ENCODE measurements around the gene EDIL3.

EDIL3 gene

DNA sequence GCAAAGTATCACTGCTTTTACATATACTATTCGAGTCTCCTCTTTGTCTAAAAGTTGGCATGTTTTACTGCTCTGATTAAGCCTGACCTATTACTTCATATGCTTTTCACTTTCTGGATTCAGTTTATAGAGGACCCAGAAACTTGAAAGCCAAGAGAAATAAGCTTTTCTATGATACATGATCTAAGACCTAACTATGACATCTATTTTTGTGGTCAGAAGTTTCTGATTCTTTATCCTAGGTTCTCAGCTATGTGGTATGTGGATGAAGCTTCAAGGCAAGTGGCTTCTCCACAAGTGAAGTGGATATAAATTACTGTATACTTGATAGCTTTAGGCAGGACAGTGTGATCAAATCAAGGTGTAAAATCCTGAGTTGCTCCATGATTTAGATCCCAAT is 6.3 kb downstream of the EDIL3 start:
- Histone ChIP-seq H3K27ac (ENCODE audit: low read depth, low read length, severe bottlenecking) (no peak overlapping the region), H3K4me3 (ENCODE audit: extremely low read depth, insufficient read depth, low read length, poor library complexity, severe bottlenecking) (no peak overlapping the region), H3K4me1 (ENCODE audit: control insufficient read depth, insufficient read depth, low read length, poor library complexity, severe bottlenecking) (peaks cover 10% of the 10 kb centered on the region), H3K36me3 (ENCODE audit: control insufficient read depth, insufficient read depth, low read length) (peaks cover 3% of the 10 kb centered on the region), H3K9me3 (ENCODE audit: control insufficient read depth, low read length) (no peaks in the 10 kb centered on the region)
- WGBS, 2 experiments (ENCODE audit: insufficient coverage in 2 of 2), result 80 to 100% methylated on average over 1 of the region's 1 CpG

DNA sequence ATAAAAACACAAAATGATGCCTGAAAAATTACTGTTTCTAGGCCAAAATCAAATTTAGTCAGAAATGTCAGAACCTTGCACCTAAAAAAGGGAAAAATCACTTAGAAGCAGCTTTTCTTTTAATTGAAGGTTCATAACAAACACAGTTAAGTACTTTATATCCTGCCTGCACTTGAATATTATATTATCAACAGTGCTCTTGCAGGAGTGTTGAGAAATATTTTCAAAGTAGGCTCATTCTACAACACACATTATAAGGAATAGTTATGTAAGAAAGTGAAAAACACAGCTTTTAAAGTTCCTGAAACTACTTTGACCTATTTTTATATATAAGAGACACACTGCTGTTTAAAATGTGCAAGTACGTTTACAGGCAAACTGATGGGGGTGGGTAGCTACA is 8.3 kb downstream of the EDIL3 start:
- no peak overlapping the region for H3K27ac ChIP-seq (ENCODE audit: low read depth, low read length, severe bottlenecking)
- H3K4me1 ChIP-seq (ENCODE audit: control insufficient read depth, insufficient read depth, low read length, poor library complexity, severe bottlenecking), result peaks cover 7% of the 10 kb centered on the region
- H3K4me3 ChIP-seq (ENCODE audit: extremely low read depth, insufficient read depth, low read length, poor library complexity, severe bottlenecking), result no peak overlapping the region
- H3K9me3 ChIP-seq (ENCODE audit: control insufficient read depth, low read length), result no peaks in the 10 kb centered on the region
- no CpG with 5 or more reads among the region's 1 CpG for WGBS, 2 experiments (ENCODE audit: insufficient coverage in 2 of 2)
- H3K36me3 ChIP-seq (ENCODE audit: control insufficient read depth, insufficient read depth, low read length), result peaks cover 3% of the 10 kb centered on the region

GRCh38 chr5:84374568-84374967 is 10.1 kb downstream of the EDIL3 start:
- no peaks in the 10 kb centered on the region for H3K9me3 ChIP-seq (ENCODE audit: control insufficient read depth, low read length)
- peaks cover 7% of the 10 kb centered on the region for H3K4me1 ChIP-seq (ENCODE audit: control insufficient read depth, insufficient read depth, low read length, poor library complexity, severe bottlenecking)
- H3K4me3 ChIP-seq (ENCODE audit: extremely low read depth, insufficient read depth, low read length, poor library complexity, severe bottlenecking), result no peak overlapping the region
- WGBS, 2 experiments (ENCODE audit: insufficient coverage in 2 of 2), result 89 to 100% methylated on average over 3 of the region's 4 CpGs
- H3K36me3 ChIP-seq (ENCODE audit: control insufficient read depth, insufficient read depth, low read length), result peaks cover 3% of the 10 kb centered on the region
- H3K27ac ChIP-seq (ENCODE audit: low read depth, low read length, severe bottlenecking), result no peak overlapping the region

- H3K4me3 ChIP-seq (ENCODE audit: extremely low read depth, insufficient read depth, low read length, poor library complexity, severe bottlenecking), result no peak overlapping the region
- WGBS, 2 experiments (ENCODE audit: insufficient coverage in 2 of 2), result 88 to 100% methylated on average over 1 to 2 of the region's 2 CpGs
- peaks cover 3% of the 10 kb centered on the region for H3K36me3 ChIP-seq (ENCODE audit: control insufficient read depth, insufficient read depth, low read length)
- H3K27ac ChIP-seq (ENCODE audit: low read depth, low read length, severe bottlenecking), result no peak overlapping the region
- no peaks in the 10 kb centered on the region for H3K9me3 ChIP-seq (ENCODE audit: control insufficient read depth, low read length)
- no peaks in the 10 kb centered on the region for H3K4me1 ChIP-seq (ENCODE audit: control insufficient read depth, insufficient read depth, low read length, poor library complexity, severe bottlenecking)
Observed at GRCh38 chr5:84373506-84373905, 11.2 kb downstream of the EDIL3 start.

DNA sequence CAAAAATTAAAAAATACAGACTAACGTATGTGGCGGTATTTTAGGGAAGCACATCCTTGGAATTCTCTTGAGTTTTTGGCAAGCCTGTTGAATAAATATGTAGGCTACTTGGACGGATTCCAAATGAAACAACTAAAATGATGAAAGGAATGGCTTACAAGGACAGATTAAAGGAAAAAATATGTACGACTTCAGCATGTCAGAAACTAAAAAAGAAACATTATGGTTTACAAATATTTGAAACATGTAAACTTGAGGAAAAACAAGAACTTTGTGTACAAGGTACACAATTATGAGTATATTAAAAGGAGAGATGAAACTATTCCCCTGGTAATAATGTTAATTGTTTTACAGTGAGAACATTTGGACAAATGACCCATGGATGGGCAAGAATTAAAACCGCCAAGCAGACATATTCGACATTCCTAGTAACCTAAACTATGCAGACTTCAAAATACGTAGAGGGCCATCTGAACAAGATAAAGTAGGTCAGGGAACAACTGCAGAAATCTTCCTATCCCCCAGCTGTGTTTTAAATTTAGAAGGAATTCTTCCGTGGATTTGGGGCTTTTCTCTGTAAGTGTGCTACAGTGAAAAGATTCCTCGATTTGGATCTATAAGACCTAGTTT is 12.5 kb downstream of the EDIL3 start:
- Histone ChIP-seq H3K36me3 (ENCODE audit: control insufficient read depth, insufficient read depth, low read length) (peaks cover 3% of the 10 kb centered on the region), H3K4me1 (ENCODE audit: control insufficient read depth, insufficient read depth, low read length, poor library complexity, severe bottlenecking) (no peaks in the 10 kb centered on the region), H3K9me3 (ENCODE audit: control insufficient read depth, low read length) (no peaks in the 10 kb centered on the region), H3K4me3 (ENCODE audit: extremely low read depth, insufficient read depth, low read length, poor library complexity, severe bottlenecking) (no peak overlapping the region), H3K27ac (ENCODE audit: low read depth, low read length, severe bottlenecking) (no peak overlapping the region)
- 93 to 96% methylated on average over 4 of the region's 9 CpGs for WGBS, 2 experiments (ENCODE audit: insufficient coverage in 2 of 2)

GRCh38 chr5:84370176-84370575 is 14.5 kb downstream of the EDIL3 start:
- H3K36me3 ChIP-seq (ENCODE audit: control insufficient read depth, insufficient read depth, low read length), result peaks cover 3% of the 10 kb centered on the region
- no CpG with 5 or more reads among the region's 2 CpGs for WGBS, 2 experiments (ENCODE audit: insufficient coverage in 2 of 2)
- no peak overlapping the region for H3K27ac ChIP-seq (ENCODE audit: low read depth, low read length, severe bottlenecking)
- H3K4me1 ChIP-seq (ENCODE audit: control insufficient read depth, insufficient read depth, low read length, poor library complexity, severe bottlenecking), result no peaks in the 10 kb centered on the region
- no peak overlapping the region for H3K4me3 ChIP-seq (ENCODE audit: extremely low read depth, insufficient read depth, low read length, poor library complexity, severe bottlenecking)
- H3K9me3 ChIP-seq (ENCODE audit: control insufficient read depth, low read length), result no peaks in the 10 kb centered on the region

DNA sequence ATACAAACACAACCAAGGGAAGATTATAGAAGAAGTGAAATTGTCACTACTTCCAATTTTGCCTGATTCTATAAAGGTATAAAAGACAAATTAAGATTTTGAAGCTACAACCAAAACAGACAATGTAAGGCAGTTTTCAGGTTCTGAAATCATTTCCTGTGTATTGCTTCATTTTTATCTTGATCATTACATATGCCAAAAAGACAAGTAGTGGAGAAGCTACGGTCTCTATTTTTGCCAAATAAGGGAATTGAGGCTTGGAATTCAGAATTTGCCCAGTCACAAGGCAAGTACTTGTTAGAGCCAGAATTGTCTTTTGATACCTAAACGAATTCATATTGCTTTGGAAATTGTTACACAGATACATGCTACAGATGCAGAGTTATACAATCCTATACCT is 20.6 kb downstream of the EDIL3 start:
- H3K27ac ChIP-seq (ENCODE audit: low read depth, low read length, severe bottlenecking), result no peak overlapping the region
- 88% methylated on average over 1 of the region's 2 CpGs; no CpG with 5 or more reads in 1 of the 2 experiments for WGBS, 2 experiments (ENCODE audit: insufficient coverage in 2 of 2)

GRCh38 chr5:84362061-84362720 is 22.5 kb downstream of the EDIL3 start:
- Histone ChIP-seq H3K27ac (ENCODE audit: low read depth, low read length, severe bottlenecking) (no peak overlapping the region), H3K4me1 (ENCODE audit: control insufficient read depth, insufficient read depth, low read length, poor library complexity, severe bottlenecking) (no peaks in the 10 kb centered on the region), H3K9me3 (ENCODE audit: control insufficient read depth, low read length) (no peaks in the 10 kb centered on the region), H3K36me3 (ENCODE audit: control insufficient read depth, insufficient read depth, low read length) (no peaks in the 10 kb centered on the region), H3K4me3 (ENCODE audit: extremely low read depth, insufficient read depth, low read length, poor library complexity, severe bottlenecking) (no peak overlapping the region)

More for the DNA sequence above, 20.6 kb downstream of the EDIL3 start:
- Histone ChIP-seq H3K4me1 (ENCODE audit: control insufficient read depth, insufficient read depth, low read length, poor library complexity, severe bottlenecking) (no peaks in the 10 kb centered on the region), H3K9me3 (ENCODE audit: control insufficient read depth, low read length) (no peaks in the 10 kb centered on the region), H3K36me3 (ENCODE audit: control insufficient read depth, insufficient read depth, low read length) (no peaks in the 10 kb centered on the region), H3K4me3 (ENCODE audit: extremely low read depth, insufficient read depth, low read length, poor library complexity, severe bottlenecking) (no peak overlapping the region)

GRCh38 chr5:84361572-84361971 is 23.1 kb downstream of the EDIL3 start:
- H3K4me3 ChIP-seq (ENCODE audit: extremely low read depth, insufficient read depth, low read length, poor library complexity, severe bottlenecking), result no peak overlapping the region
- no peaks in the 10 kb centered on the region for H3K9me3 ChIP-seq (ENCODE audit: control insufficient read depth, low read length)
- no peak overlapping the region for H3K27ac ChIP-seq (ENCODE audit: low read depth, low read length, severe bottlenecking)
- no peaks in the 10 kb centered on the region for H3K4me1 ChIP-seq (ENCODE audit: control insufficient read depth, insufficient read depth, low read length, poor library complexity, severe bottlenecking)
- peaks cover under 1% of the 10 kb centered on the region for H3K36me3 ChIP-seq (ENCODE audit: control insufficient read depth, insufficient read depth, low read length)
- no CpG with 5 or more reads among the region's 2 CpGs for WGBS, 2 experiments (ENCODE audit: insufficient coverage in 2 of 2)

DNA sequence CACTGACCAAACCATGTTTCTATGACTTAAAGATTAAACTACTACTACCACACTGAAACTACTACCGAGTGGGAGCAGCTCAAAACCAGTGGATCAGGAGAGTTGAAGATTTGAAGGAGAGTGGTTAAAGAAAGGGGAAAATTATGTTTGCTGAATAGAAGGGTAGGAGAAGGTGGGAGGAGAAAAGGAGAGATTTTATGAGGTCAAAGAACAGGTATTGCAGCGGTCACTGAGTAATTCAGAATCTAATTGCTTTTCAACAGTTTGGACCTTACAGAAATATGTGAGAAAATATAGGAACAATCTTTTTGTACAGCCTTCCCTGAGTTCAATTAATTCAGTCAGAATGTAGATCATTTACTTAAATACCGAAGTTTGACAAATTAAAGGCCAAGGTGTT is 24.6 kb downstream of the EDIL3 start:
- Histone ChIP-seq H3K36me3 (ENCODE audit: control insufficient read depth, insufficient read depth, low read length) (peaks cover 6% of the 10 kb centered on the region), H3K9me3 (ENCODE audit: control insufficient read depth, low read length) (no peaks in the 10 kb centered on the region)
- 100% methylated on average over 1 of the region's 3 CpGs; no CpG with 5 or more reads in 1 of the 2 experiments for WGBS, 2 experiments (ENCODE audit: insufficient coverage in 2 of 2)

GRCh38 chr5:84354101-84354500 is 30.6 kb downstream of the EDIL3 start:
- Histone ChIP-seq H3K27ac (ENCODE audit: low read depth, low read length, severe bottlenecking) (no peak overlapping the region), H3K4me3 (ENCODE audit: extremely low read depth, insufficient read depth, low read length, poor library complexity, severe bottlenecking) (no peak overlapping the region), H3K9me3 (ENCODE audit: control insufficient read depth, low read length) (no peaks in the 10 kb centered on the region), H3K4me1 (ENCODE audit: control insufficient read depth, insufficient read depth, low read length, poor library complexity, severe bottlenecking) (no peaks in the 10 kb centered on the region), H3K36me3 (ENCODE audit: control insufficient read depth, insufficient read depth, low read length) (peaks cover 6% of the 10 kb centered on the region)
- WGBS, 2 experiments (ENCODE audit: insufficient coverage in 2 of 2), result 71 to 88% methylated on average over 4 of the region's 4 CpGs

More for the DNA sequence above, 24.6 kb downstream of the EDIL3 start:
- no peak overlapping the region for H3K4me3 ChIP-seq (ENCODE audit: extremely low read depth, insufficient read depth, low read length, poor library complexity, severe bottlenecking)
- no peaks in the 10 kb centered on the region for H3K4me1 ChIP-seq (ENCODE audit: control insufficient read depth, insufficient read depth, low read length, poor library complexity, severe bottlenecking)
- no peak overlapping the region for H3K27ac ChIP-seq (ENCODE audit: low read depth, low read length, severe bottlenecking)

Data from mesodermal cell (in vitro differentiated cells).